Skin of body (tissue), 2 donors: ENCODE data around the gene ZNF8. TPM values are rescaled to one million over a fixed set of nuclear protein-coding genes. Genes with fewer than 3 reads are reported as not detected.
"Not testable (repeated sequence)": the region's sequence is repeated elsewhere in the genome, so short reads cannot be mapped to it uniquely, and the experiment has no call there.

Experiments
- DNase-seq: peaks from one replicate; lab custom pipeline; 2025; lab: John Stamatoyannopoulos, UW
- total RNA-seq: library from RNA; depleted of rRNA; stranded (reverse); fragments of >200 nt; gene quantifications from one replicate; pipeline ENCODE4 v1.2.3, GENCODE V29; 2014

Gene ZNF8
- total RNA-seq, 1 donor from 2014 or later = 6.7 TPM

DNA sequence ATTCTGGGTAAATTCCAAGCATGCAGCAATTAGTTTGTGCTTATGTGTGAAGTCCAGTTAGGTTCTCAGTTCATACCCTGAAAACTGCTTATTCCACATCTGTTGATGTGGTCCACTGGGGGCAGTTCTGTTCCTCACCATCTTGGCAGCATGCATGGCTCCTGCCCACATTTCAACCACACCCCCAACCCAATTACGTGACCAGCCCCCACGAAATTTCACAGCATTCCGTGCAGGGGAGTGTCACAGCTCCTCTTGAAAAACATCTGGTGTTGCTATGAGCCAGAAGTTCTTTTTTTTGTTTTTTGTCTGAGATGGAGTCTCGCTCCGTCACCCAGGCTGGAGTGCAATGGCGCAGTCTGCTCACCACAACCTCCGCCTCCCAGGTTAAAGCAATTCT is 17.3 kb downstream of the ZNF8 start:
- peak; percentile 57 for DNase-seq

DNA sequence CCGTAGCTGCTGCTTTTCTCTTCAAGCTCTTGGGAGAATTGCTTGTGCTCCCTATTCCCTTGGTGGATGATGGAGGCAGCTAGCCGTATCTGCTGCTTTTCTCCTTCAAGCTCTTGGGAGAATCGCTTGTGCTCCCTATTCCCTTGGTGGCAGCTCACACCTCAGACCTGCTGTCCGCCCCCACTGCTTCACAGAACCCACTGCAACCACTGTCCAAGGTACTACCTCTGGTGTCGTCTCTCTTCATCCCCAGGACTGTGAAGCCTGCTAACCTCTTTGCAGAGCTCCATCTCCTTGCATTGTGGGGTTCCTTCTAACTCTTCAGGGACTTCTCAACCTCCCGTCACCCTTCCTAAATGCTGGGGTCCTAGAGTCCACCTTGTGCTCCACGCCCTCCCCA is 21.9 kb downstream of the ZNF8 start:
- no peak for DNase-seq

DNA sequence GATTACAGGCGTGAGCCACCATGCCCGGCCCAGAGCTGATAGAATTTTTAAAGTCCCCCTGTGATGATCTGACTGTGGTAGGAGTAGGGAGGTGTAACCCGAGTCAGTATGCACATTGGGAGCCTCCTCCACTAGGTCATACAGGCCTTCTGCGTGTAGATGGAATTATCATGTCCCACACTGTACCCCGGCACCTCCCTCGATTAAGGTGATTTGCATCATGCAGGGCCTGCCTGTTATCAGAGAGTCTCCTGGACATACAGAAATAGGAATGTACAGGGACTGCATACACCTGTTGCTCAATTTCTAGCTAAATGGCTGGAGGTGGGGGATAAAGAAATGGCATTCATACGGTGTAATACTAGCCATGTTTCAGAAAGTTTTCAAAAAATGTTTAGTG is 25.5 kb downstream of the ZNF8 start:
- no peak for DNase-seq

DNA sequence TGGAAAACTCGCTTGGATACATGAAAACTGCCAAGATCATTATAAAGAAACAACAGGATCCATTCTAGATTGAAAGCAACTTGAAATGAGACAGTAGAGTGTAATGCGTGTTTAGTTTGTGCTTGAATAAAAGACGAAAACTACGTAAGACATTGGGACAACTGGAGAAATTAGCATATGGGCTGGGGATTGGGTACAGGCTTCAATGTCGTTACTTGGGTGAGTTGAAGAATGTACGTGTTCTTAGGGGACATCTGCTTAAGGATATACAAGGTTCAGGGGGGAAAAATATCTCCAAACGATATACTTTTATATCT is 26.0 kb downstream of the ZNF8 start:
- no peak for DNase-seq

DNA sequence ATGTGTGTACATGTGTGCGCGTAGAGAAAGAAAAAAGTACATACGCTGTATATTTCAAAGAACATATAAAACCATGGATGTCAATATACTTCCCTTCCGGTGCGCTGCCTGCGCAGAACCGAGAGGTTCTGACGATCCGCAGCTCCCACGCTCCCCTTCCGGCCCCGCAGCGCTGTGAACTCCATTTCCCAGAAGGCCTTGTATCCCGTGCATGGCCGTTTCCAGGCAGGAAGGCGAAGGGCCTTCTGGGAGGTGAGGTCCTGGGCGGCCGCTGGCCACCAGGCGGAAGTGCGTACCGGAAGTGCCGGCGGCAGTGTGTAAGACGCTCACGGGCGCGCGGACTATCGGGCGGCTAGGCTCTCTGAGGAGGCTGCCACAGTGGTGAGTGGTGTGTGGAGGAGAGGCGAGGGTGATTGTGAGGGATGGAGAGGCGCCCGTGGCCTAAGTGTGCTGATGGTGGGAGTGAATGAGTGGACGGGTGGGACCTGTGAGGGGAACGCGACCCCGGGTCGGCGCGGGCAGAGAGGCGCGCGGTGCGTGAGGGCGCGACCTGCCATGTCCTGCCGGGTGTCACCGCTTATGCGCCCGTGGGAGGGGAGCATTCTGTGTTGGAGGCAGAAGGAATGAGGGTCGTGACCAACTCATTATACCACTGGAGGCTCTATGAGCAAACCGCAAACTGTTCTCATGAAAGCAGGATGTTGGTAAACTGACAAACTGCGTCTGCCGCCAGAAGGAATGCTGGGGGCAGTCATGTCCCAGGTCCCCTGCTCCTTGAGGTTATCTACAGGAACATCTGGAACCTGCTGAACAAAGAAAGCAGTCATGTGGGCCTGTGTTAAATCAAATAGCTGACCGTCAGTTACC is 26.5 kb downstream of the ZNF8 start, which contains the start of gene ERVK3-1:
Gene ERVK3-1 (plus strand): TSS at position 313 of the 867 bp plus-strand sequence. CDS start 6,792 bp downstream, outside the sequence.
- peak; percentile 95 for DNase-seq

DNA sequence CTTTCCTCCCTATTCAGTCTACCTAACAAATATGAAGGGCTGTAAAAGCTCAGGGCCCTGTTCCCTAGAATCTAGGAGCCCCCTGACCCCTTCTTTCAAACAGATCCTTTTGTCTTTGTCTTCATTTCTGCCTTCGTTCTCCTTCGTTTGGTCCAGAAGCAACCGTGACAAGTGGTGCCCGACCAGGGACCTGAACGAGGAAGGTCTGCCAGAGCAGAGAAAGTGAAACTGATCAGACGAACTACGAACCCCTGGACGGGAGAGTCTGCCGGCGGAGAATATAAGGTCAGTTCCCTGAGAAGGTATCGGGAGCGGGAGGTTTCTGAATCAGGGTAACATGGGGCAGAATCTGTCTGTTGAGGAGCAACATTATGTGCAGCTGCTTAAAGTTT is 27.2 kb downstream of the ZNF8 start:
- DNase-seq = no peak

DNA sequence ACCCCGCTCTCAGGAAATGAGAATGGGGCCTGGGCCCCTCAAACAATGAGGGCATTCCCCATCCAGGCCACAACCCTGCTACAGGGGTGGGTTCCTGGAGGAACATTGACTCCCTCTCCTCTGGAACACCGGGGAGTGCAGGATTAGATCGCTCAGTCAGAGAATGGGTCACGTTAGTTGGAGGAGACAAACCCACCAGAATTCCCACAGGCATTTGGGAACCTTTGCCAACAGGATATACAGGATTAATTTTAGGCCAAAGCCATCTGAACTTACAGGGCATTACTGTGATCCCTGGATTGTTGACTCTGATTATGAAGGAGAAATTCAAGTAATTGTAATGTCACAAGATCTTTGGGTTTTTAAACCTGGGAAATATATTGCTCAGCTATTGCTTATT is 29.0 kb downstream of the ZNF8 start:
- no peak for DNase-seq

DNA sequence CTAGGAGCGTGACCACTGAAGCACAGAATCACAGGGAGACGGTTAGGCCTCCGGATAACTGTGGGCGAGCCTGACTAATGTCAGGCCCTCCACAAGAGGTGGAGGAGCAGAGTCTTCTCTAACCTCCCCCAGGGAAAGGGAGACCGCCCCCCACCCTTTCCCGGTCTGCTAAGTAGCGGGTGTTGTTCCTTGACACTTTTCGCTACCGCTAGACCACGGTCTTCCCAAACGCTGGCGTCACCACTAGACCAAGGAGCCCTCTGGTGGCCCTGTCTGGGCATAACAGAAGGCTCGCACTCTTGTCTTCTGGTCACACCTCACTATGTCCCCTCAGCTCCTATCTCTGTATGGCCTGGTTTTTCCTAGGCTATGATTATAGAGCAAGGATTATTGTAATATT is 31.9 kb downstream of the ZNF8 start:
- DNase-seq = not testable (repeated sequence)

DNA sequence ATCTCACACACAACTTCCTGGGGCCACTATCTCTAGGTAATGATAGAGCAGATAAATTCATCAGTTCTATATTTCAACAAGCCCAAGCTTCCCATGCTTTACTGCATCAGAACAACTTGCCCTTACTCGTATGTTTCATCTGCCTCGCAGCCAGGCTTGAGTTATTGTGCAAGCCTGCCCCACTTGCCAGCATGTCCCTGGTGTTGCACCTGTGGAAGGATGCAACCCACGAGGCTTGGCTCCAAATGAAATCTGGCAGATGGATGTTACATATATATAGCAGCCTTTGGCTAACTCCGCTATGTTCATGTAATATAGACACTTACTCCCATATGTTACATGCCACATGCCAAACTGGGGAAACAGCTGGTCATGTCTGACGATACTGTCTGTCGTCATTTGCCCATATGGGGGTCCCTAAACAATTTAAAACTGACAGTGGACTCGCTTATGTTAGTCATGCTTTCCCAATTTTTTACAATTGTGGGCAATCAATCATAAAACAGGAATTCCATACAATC is 32.6 kb downstream of the ZNF8 start:
- DNase-seq = no peak

DNA sequence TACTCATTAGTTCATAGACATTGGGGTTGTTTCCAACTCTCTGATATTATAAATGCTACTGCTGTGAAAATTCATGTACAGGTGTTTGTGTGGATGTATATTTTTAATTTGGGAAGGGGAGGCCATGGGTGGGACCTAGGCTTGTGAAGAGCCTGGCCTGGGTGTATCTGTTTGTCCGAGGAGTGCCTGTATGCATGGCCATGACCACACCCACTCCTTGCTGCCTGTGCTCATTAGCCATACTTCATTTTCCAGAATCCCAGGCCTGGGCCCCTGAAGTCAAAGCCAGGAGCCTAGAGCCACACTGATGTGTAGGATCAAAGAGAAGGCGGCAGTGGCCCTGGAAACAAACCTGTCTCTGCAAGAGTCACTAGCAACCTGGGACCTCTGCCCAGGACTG is 36.8 kb downstream of the ZNF8 start:
- DNase-seq = no peak

DNA sequence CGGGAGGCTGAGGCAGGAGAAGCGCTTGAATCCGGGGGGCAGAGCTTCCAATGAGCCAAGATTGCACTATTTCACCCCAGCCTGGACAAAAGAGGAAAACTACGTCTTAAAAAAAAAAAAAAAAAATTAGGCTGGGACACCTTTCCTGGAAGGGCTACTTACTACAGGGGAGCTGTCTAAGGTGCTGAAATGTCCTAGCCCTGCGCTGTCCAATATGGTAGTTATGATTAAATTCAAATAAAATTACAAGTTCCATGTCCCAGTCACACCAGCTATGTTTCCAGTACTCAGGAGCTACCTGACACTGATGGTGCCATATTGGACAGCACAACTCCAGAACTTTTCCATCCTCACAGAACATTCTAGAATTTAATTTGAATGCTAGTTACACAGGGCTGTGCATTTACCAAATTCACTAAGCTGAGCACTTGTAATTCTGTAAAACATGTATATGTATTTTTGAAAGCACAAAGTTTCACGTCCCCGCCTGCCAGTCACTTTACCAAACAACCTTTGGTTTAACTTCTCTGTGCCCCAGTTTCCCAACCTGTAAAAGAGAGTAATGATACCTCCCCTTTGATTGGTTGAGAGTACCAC is 38.8 kb downstream of the ZNF8 start:
- DNase-seq = no peak

DNA sequence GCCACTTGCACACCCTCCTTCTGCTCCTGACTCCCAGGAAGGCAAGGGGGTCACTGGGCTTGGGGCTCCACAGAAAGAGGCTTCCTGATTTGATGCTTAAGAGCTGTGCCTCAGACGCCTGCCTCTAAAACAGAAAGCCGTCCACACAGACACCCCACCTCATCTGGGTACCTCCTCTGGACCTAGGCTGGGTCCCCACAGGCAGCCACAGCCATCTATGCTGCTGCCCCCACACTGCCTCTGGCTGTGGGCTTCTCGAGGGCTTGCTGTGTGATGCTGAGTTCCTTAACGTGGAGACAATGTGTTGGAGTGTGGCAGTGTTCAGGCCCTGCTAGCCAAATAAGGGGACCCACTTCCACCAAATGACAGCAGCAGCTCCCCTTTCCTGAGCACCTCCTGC is 39.5 kb downstream of the ZNF8 start:
- DNase-seq = no peak

DNA sequence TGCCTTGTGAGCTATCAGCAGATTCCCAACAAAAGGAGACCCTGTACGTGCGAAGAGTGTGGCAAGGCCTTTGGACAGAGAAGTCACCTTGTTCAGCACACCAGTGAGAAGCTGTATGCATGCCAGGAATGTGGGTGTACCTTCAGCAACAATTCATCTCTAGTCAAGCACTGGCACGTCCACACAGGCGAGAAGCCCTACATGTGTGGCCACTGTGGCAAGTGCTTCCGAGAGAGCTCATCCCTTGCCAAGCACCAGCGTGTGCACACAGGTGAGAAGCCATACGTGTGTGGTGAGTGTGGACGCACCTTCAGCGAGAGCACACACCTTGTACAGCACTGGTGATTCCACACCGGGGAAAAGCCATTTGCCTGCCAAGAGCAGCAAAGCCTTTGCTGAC is 40.5 kb downstream of the ZNF8 start:
- DNase-seq = no peak

DNA sequence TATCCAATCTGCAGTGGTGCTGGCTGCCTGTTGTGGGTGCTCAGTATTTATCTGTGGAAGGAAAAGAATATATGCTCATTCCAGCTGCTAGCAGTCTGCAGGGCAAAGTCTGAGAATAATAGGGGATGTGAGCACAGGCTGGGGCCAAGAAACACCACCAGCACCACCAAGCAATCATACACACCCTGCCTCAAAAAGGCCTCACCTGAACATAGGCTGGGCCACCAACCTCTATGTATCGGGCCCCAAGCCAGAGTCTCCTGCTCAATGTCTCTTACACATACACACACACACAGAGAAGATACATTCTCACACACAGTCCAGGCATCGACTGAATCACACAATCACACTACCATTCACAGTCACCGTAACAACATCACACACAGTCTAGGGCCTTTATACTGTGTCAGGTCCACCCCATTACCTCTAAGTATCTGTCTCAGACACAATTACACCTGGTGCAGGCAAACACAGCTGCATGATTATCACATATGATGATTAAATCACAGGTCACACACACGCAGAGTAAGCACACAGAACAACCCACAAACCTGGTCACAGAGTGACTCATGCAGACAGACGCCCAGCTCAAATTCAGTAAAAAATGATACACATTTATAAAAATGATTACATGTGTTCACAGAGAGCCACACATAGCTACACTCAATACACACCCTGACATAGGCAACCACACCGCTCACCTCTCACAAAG is 46.7 kb downstream of the ZNF8 start:
- no peak for DNase-seq

DNA sequence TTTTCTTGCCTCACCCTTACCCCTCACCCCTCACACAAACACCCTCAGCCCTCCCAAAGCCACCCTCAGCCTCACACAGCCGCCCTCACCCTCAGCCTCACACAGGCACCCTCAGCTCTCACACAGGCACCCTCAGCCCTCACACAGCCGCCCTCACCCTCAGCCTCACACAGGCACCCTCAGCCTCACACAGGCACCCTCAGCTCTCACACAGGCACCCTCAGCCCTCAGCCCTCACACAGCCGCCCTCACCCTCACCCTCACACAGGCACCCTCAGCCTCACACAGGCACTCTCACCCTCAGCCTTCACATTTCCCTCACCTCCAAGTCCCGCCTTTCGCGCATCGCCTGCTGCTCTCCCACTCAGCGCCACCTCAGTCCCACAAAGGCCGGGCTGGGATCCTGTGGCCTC is 47.8 kb downstream of the ZNF8 start:
- DNase-seq = no peak

DNA sequence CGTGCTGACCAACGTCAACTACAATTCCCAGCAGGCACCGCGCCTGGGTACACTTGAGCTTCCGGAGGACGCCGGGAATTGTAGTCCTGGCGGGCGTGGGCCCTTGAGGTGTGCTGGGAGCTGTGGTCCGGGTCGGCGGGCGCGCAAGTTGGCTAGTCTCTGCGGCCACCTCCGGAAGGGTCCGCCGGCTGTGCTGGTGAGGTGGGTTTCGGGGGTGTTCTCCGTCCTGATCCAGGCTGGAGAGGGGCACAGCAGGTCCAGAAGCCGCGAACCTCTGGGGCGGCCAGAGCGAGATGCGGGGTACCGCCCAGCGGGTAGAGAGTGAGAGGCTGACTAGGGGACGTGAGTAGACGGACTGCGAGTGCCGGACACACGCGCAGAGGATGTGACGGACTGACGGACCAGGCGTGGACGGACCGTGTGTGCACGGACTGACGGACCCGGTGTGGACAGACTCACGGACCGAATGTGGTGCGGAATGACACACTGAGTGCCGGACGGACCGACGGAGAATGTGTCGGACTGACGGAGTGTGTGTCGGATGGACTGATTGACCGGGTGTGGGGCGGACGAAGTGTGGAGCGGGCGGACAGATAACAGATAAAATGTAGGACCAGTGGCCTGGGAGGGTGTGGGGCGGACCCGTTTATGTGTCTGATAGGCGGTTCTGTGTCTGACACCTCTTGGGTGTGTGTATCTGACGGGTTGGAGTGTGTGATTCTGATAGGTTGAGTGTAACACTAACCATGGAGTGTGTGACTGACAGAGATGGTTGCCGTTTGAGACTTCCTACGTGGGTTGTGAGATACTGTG is 48.4 kb downstream of the ZNF8 start, which contains the start of gene ZSCAN22:
Gene ZSCAN22 (plus strand): TSS at position 81 of the 813 bp plus-strand sequence. CDS start 7,809 bp downstream, outside the sequence.
- peak; percentile 89 for DNase-seq

DNA sequence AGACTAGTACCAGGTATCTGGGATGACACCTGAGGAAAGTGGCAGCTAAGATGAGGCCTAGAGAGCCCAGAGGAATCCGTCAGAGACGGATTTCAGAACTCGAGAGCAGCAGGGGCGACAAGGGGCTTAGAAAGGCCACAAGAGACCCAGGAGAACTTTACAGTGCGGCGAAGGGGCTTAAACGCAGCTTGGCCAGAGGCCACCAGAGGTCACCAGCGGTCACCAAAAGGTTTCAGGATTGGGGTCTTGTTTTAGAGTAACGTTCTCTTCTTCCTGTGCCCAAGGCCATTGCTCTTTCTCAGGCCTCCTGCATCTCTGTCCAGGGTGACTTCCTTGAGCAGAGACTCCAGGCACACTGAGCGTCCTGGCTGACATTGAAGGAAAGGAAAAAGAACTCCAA is 50.2 kb downstream of the ZNF8 start:
- no peak for DNase-seq

DNA sequence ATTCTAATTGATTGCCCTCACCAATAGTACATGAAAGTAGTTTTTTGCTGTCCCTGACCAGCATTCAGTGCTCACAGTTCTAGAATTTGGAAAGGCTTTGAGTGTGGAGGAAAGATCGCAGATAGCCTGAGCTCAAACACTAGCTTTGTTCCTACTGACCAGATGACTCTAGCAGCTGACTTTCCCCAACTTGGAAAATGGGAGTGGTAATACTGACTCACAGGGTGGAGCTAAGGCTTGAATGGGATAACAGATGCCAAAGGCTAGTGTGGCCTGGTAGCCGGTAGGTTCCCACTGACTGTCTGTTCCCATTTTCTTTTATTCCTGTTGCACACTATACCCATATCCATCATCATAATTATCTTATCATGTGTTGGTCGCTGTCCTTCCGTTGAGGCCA is 51.7 kb downstream of the ZNF8 start:
- no peak for DNase-seq

DNA sequence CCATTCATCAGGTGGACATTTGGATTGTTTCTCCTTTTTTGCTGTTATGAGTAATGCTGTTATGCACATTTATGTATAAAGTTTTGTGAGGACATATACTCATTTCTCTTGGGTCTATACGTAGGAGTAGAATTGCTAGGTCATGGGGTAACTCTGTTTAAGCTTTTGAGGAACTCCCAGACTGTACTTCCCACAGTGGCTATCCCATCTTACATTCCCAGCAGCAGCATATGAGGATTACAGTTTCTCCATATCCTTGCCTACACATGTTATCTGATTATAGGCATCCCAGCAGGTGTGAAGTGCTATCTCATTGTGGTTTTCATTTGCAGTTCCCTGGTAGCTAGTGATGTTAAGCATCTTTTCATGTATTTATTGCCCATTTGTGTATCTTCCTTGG is 53.9 kb downstream of the ZNF8 start:
- DNase-seq = no peak

DNA sequence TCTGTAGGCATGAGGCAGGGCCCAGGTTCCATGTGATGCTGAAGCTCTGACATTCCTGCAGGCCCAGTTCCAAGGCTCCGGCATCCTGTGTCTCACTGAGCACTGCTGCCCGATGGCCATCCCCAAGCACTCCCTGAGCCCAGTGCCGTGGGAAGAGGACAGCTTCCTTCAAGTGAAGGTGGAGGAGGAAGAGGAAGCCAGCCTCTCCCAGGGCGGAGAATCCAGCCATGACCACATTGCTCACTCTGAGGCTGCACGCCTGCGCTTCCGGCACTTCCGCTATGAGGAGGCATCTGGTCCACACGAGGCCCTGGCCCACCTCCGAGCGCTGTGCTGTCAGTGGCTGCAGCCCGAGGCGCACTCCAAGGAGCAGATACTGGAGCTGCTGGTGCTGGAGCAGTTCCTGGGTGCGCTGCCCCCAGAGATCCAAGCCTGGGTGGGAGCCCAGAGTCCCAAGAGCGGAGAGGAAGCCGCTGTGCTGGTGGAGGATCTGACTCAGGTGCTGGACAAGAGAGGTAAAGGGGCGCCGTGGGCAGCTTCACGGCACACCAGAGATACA is 56.0 kb downstream of the ZNF8 start:
- DNase-seq = no peak

DNA sequence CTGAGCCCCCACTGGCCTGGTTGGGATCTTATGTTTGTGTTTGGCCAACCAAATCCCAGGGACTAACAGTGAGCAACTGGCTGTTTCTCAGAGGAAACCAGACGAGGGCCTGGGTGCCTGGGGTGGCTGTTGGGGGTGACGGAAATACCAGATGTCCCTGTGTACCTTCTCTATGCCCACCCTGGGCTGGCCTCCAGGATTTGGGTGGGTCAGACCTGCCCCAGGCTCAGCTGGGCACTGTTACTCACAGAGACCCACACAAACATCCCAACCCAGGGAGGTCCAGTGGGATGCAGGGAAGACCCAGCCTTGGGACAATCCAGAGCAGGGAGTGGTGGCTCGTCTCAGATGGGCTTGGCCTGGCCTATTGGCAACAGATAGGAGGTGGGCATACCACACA is 56.9 kb downstream of the ZNF8 start:
- DNase-seq = no peak
